CD4-positive, alpha-beta T cell treated with Interferon gamma for 1 hour (primary cell): ENCODE measurements around the gene PLAC9.
"Not testable (repeated sequence)": the region's sequence is repeated elsewhere in the genome, so short reads cannot be mapped to it uniquely, and the experiment has no call there.

ENCODE experiments used
- DNase-seq: peaks from one replicate; pipeline ENCODE4 v3.0.0-alpha.2; 2020

PLAC9 gene

GRCh38 chr10:80140251-80140650, 7.7 kb downstream of the PLAC9 start:
- DNase-seq: no peak

GRCh38 chr10:80141696-80142460, 9.3 kb downstream of the PLAC9 start:
- DNase-seq: no peak

GRCh38 chr10:80144067-80144695, 11.7 kb downstream of the PLAC9 start:
- DNase-seq: no peak

- no peak for DNase-seq
These were observed 12.2 kb downstream of the PLAC9 start for GRCh38 chr10:80144696-80145131.

GRCh38 chr10:80145406-80146308, 13.1 kb downstream of the PLAC9 start:
- DNase-seq: not testable (repeated sequence)

- DNase-seq: no peak
These were observed 14.4 kb downstream of the PLAC9 start for GRCh38 chr10:80146918-80147317.

GRCh38 chr10:80148166-80148805, 15.8 kb downstream of the PLAC9 start:
- DNase-seq: no peak

- DNase-seq: no peak
These were observed 16.6 kb downstream of the PLAC9 start for GRCh38 chr10:80149123-80149522.

- no peak for DNase-seq
These were observed 17.6 kb downstream of the PLAC9 start for GRCh38 chr10:80150172-80150571.

- no peak for DNase-seq
These were observed 20.3 kb downstream of the PLAC9 start for GRCh38 chr10:80152820-80153219.

GRCh38 chr10:80153460-80153859, 20.9 kb downstream of the PLAC9 start:
- DNase-seq: no peak

GRCh38 chr10:80154626-80154977, 22.1 kb downstream of the PLAC9 start:
- DNase-seq: no peak

GRCh38 chr10:80154978-80155695, 22.6 kb downstream of the PLAC9 start:
- no peak for DNase-seq

GRCh38 chr10:80155696-80156215, 23.2 kb downstream of the PLAC9 start:
- no peak for DNase-seq

GRCh38 chr10:80156216-80156615, 23.7 kb downstream of the PLAC9 start:
- no peak for DNase-seq

GRCh38 chr10:80157561-80157960, 25.0 kb downstream of the PLAC9 start:
- no peak for DNase-seq

GRCh38 chr10:80158126-80158525, 25.6 kb downstream of the PLAC9 start:
- DNase-seq: no peak

GRCh38 chr10:80158598-80159127, 26.1 kb downstream of the PLAC9 start:
- no peak for DNase-seq

- DNase-seq: no peak
These were observed 26.8 kb downstream of the PLAC9 start for GRCh38 chr10:80159166-80159873.

GRCh38 chr10:80160361-80161320, 28.1 kb downstream of the PLAC9 start:
- no peak for DNase-seq
